GM10248 (cell line): ENCODE measurements around the gene SRBD1.

ENCODE experiments used
- CTCF ChIA-PET: fragments of 300-600 bp; sonication (Branson Sonifier 250); formaldehyde crosslinking; extraction: SDS; loops from one replicate; lab custom pipeline; 2021; ENCODE audit warnings: antibody characterized with exemption; lab: Yijun Ruan, JAX
- POLR2A ChIA-PET: fragments of 350-650 bp; sonication (Branson Sonifier 250); formaldehyde crosslinking; extraction: SDS; loops from one replicate; lab custom pipeline; 2020; ENCODE audit warnings: antibody characterized with exemption; lab: Yijun Ruan, JAX
- DNase-seq: peaks from one replicate; pipeline ENCODE4 v3.0.0; 2012; ENCODE audit errors: extremely low spot score
- CTCF ChIP-seq: IDR thresholded peaks from 2 replicates; pipeline ENCODE4 v1.5.1; 2012; ENCODE audit warnings: mild to moderate bottlenecking, low read depth; ENCODE audit errors: extremely low read depth, missing control alignments, control extremely low read depth

The SRBD1 gene

DNA sequence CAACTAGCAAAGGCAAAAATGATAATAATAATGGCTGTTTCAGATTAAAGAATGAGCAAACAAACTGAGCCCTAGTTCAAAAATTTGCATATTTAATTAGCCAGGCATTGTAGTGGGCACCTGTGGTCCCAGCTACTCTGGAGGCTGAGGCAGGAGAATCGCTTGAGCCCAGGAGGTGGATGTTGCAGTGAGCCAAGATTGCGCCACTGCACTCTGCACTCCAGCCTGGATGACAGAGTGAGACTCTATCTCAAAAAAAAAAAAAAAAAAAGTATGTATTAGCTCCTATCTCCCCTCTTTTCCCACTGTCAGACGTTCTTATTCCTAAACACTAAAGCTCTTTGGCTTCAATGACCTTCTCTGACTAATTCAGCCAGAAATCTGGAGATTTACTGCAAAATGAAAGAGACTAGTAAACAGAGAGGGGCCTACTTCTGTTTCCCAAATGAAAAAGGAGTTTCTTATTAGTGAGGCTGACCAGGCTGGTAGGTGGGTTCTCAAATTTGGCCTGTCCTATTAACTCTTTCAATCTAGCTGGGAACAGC is 3.9 kb upstream of the SRBD1 start:
- no peak for TF ChIP-seq CTCF
- DNase-seq = no peak
- POLR2A ChIA-PET = no interaction called here
- CTCF ChIA-PET = interaction anchor here (1.1 to 2.8 kb wide), 6 partner anchors 10 to 120 kb away, joined by 3 to 9 read pairs (median 4); no protein-coding TSS in a partner anchor

- DNase-seq = no peak
- CTCF ChIA-PET = interaction anchor here (1.1 to 2.8 kb wide), 7 partner anchors 9 to 322 kb away, joined by 3 to 9 read pairs (median 4); no protein-coding TSS in a partner anchor
- POLR2A ChIA-PET = no interaction called here
- TF ChIP-seq CTCF = no peak
Observed at GRCh38 chr2:45614330-45614729, 3.3 kb upstream of the SRBD1 start.

DNA sequence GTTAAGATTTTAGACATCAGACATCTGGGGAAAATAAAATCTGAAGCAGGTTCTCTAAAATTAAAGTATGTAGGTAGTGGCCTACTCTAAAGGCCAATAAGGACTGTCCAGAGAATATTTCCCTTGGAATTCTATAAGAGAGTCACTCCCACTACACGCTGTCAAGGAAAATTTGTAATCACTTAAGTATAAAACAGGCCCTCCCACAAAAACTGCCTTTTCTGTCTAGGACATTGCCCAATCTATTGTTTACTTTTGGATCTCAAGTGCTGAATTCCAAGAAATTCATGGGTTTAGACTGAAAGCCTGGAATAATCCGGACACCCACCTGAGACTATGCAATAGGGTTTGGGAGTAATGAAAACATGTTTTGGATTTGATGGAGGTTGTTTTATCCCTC is 1.7 kb upstream of the SRBD1 start:
- POLR2A ChIA-PET = no interaction called here
- TF ChIP-seq CTCF = no peak
- CTCF ChIA-PET = interaction anchor here (0.8 to 2.8 kb wide), 5 partner anchors 13 to 166 kb away, joined by 3 to 9 read pairs (median 4); no protein-coding TSS in a partner anchor
- DNase-seq = no peak

- ChIA-PET CTCF (interaction anchor here (1.1 to 1.9 kb wide), 2 partner anchors 15 to 166 kb away, joined by 3 to 5 read pairs; no protein-coding TSS in a partner anchor), POLR2A (no interaction called here)
- DNase-seq = no peak
- TF ChIP-seq CTCF = no peak
Observed at GRCh38 chr2:45612285-45612684, 1.2 kb upstream of the SRBD1 start.

- CTCF ChIA-PET = interaction anchor here (0.8 to 1.4 kb wide), 7 partner anchors 8 to 629 kb away, joined by 3 to 4 read pairs (median 4); no protein-coding TSS in a partner anchor
- peak; percentile 25 for DNase-seq
- TF ChIP-seq CTCF = peak; percentile 56
- POLR2A ChIA-PET = interaction anchor here (1.0 kb wide), 1 partner anchor 39 kb away, joined by 5 read pairs; no protein-coding TSS in a partner anchor
Observed at GRCh38 chr2:45610281-45611019, 617 bp downstream of the SRBD1 start.

DNA sequence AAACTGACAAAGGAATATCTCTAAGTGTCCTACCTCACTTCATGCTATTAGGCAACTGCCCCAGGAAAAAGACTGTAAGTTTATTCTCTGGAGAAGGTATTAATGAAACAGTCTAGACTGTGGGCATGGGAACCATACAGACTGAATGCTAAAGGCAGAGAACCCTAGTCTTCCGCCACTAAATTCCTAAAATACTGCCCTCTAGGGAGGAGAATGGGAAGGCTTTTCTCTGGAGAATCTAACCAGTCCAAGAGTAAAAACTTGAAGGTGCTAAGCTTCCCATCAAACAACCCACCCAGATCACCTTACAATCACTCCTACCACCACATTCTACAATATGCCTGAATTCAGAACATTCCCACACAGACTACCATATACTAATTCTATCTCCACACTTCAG is 3.4 kb downstream of the SRBD1 start:
- no peak for DNase-seq
- ChIA-PET CTCF (interaction anchor here (1.3 to 3.7 kb wide), 5 partner anchors 10 to 328 kb away, joined by 3 to 18 read pairs (median 6); no protein-coding TSS in a partner anchor), POLR2A (no interaction called here)
- TF ChIP-seq CTCF = peak; percentile 29
